Vagina (tissue), 2 donors: ENCODE results near the gene BARX2. TPM values are rescaled to one million over a fixed set of nuclear protein-coding genes. Genes with fewer than 3 reads are reported as not detected.

ENCODE experiments used
- DNase-seq, 2 donors: peaks; one replicate each; pipeline ENCODE4 v3.0.0-alpha.2; 2017; ENCODE audit errors: extremely low spot score in 2 of 2
- H3K27ac ChIP-seq: fragments of 200-600 bp; sonication (generic); one replicate; pipeline ENCODE4 v1.5.1; 2019
- H3K27me3 ChIP-seq: fragments of 200-600 bp; sonication (generic); one replicate; pipeline ENCODE4 v1.5.1; 2019
- H3K36me3 ChIP-seq, 2 donors: fragments of 200-600 bp; sonication (generic); one replicate each; pipeline ENCODE4 v1.5.1; 2017 to 2019
- H3K4me1 ChIP-seq: fragments of 200-600 bp; sonication (generic); one replicate; pipeline ENCODE4 v1.5.1; 2019
- H3K4me3 ChIP-seq, 2 donors: fragments of 200-600 bp; sonication (generic); 1 replicate in 1 of 2; 2 replicates in 1 of 2; pipeline ENCODE4 v1.5.1; 2016 to 2019
- H3K9me3 ChIP-seq: fragments of 200-600 bp; sonication (generic); one replicate; pipeline ENCODE4 v1.5.1; 2019
- POLR2A ChIP-seq, 2 donors: fragments of 450-650 bp; IDR thresholded peaks; one replicate each; pipeline ENCODE4 v1.6.1; 2017; ENCODE audit warnings: antibody characterized with exemption in 2 of 2, mild to moderate bottlenecking in 2 of 2, moderate library complexity in 2 of 2
- POLR2AphosphoS5 ChIP-seq, 2 donors: sonication (generic); formaldehyde crosslinking; IDR thresholded peaks; one replicate each; pipeline ENCODE4 v1.9.0; 2017; ENCODE audit warnings: antibody characterized with exemption in 2 of 2, mild to moderate bottlenecking in 2 of 2, low read depth in 1 of 2; ENCODE audit not compliant: insufficient read depth in 1 of 2
- intact Hi-C: fragments of 100-400 bp; cut with DNase I; formaldehyde crosslinking; loops from one replicate; pipeline ENCODE4 v1.15.1; 2023
- total RNA-seq: library from RNA; depleted of rRNA; stranded (reverse); fragments of >200 nt; gene quantifications from one replicate; pipeline ENCODE4 v1.2.3, GENCODE V29; 2016
- TF ChIP-seq, protein P1 (sequence below), 3 experiments: fragments of 450-650 bp in 2 of 3; fragments of 200-600 bp in 1 of 3; sonication (generic) in 1 of 3; IDR thresholded peaks; one replicate each; pipeline ENCODE4 v1.5.1; 2017 to 2019; ENCODE audit warnings: antibody characterized with exemption in 3 of 3, mild to moderate bottlenecking in 2 of 3, moderate library complexity in 2 of 3

The BARX2 gene
- total RNA-seq, 1 donor from 2014 or later, result 25.3 TPM

DNA sequence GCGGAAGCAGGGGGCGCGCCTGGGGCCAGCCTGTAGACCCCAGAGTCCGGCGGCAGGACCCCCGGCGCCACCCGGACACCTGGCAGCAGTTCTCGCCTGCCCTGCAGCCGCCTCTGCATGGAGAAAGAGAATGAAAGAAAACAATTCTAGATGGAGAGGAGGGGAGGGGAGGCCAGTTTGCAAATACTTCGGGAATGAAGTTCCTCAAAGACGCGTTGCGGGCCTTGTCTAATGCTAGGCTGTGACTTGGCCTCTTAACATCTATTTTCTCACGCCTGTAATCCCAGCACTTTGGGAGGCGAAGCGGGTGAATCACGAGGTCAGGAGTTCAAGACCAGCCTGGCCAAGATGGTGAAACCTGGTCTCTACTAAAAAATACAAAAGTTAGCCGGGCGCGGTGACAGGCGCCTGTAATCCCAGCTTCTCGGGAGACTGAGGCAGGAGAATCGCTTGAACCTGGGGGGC, 2.1 kb upstream of the BARX2 start:
- DNase-seq, result no peak
- Histone ChIP-seq H3K36me3 (no peaks in the 10 kb centered on the region), H3K4me1 (peaks cover 29% of the 10 kb centered on the region), H3K4me3 (peak overlapping the region; percentile 31 to 50), H3K27me3 (no peaks in the 10 kb centered on the region), H3K9me3 (no peaks in the 10 kb centered on the region), H3K27ac (no peak overlapping the region)
- TF ChIP-seq POLR2A (IDR thresholded peaks at IDR 0.05), result no peak
- TF ChIP-seq, protein P1, sequence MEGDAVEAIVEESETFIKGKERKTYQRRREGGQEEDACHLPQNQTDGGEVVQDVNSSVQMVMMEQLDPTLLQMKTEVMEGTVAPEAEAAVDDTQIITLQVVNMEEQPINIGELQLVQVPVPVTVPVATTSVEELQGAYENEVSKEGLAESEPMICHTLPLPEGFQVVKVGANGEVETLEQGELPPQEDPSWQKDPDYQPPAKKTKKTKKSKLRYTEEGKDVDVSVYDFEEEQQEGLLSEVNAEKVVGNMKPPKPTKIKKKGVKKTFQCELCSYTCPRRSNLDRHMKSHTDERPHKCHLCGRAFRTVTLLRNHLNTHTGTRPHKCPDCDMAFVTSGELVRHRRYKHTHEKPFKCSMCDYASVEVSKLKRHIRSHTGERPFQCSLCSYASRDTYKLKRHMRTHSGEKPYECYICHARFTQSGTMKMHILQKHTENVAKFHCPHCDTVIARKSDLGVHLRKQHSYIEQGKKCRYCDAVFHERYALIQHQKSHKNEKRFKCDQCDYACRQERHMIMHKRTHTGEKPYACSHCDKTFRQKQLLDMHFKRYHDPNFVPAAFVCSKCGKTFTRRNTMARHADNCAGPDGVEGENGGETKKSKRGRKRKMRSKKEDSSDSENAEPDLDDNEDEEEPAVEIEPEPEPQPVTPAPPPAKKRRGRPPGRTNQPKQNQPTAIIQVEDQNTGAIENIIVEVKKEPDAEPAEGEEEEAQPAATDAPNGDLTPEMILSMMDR (IDR thresholded peaks at IDR 0.05), result no peak
- no peak for TF ChIP-seq POLR2AphosphoS5 (IDR thresholded peaks at IDR 0.05; ENCODE audit: insufficient read depth in 1 of 2, low read depth in 1 of 2)
- intact Hi-C loops, result no loop called here

DNA sequence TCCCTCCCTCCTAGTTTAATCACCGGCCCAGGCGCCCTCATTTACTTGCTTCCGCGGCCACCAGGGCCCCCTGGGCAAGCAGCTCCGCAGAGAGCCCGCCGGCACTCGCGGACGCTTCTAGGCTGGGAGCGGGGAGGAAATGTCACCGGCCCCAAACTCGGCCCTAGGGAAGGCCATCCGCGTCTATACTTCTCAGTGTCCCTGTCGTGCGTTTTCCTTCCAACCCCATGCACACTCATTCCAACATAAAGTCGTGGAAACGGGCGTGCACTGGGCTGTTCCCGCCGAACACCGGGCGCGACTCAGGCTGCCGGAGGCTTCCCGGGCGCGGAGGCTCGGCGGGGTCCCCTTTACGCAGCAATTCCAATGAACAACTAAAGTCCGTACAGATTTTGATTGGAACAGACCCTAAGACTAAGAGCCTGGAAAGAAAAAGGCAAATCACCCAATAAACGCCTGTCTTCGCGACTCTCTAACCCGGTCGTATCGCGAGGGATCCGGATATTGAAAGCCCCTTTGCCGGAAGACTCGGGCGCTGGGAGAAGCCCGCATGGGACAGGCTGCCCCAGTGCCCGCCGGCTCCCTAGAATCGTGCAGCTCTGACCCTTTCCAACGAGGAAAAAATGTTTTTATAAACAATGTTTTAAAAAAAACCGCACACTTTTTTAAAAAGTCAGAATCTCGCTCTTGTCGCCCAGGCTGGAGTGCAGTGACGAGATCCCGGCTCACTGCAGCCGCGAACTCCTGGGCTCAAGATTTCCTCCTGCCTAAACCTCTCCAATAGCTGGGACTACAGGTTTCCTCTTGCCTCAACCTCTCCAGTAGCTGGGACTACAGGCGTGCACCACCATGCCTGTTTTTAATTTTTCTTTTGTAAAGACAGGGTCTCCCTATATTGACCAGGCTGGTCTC, 1.3 kb upstream of the BARX2 start:
- Histone ChIP-seq H3K4me1 (peaks cover 29% of the 10 kb centered on the region), H3K27ac (peak overlapping the region; percentile 67), H3K9me3 (no peaks in the 10 kb centered on the region), H3K4me3 (peak overlapping the region; percentile 31 to 50), H3K27me3 (no peaks in the 10 kb centered on the region), H3K36me3 (no peaks in the 10 kb centered on the region)
- no peak for DNase-seq
- TF ChIP-seq POLR2AphosphoS5 (IDR thresholded peaks at IDR 0.05; ENCODE audit: insufficient read depth in 1 of 2, low read depth in 1 of 2) (peak in 1 of 2 donors; percentile 17), POLR2A (IDR thresholded peaks at IDR 0.05) (no peak)
- TF ChIP-seq, protein P1 (IDR thresholded peaks at IDR 0.05), result no peak
- intact Hi-C loops, result no loop called here

DNA sequence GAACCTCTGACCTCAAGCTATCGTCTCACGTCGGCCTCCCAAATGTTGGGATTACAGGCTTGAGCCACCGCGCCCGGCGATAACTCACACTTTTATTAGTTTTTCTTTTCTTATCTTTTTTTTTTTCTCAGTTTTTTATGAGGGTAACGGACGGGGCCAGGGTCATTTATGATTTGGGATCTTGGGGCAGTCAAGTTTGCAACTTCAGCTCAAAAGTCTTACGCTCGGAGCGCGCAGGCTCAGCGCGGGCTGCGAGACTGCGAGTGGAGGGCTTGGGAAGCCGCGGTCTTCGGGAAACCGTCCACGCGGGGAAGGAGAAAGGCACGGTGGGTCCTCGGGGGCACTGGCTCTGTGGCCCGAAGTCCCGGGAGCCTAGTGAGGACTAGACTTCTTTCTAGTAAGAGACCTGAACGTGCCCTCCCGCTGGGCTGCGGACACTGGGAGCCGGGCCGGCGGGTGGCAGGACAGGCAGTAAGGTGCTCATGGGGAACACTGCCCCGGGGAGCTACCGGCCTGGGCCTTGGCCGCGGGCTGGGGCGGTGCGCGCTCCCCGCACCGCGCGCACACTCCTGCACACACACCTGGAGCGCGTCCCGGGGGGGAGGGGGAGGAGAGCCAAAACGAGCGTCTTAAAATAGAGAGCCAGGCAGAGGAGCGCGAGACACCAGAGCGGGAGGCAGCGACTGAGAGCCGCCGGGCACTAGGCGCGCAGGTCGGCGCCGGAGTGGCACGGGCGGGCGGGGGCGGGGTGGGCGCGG, 476 bp upstream of the BARX2 start:
- H3K27me3 ChIP-seq, result no peaks in the 10 kb centered on the region
- H3K36me3 ChIP-seq, result no peaks in the 10 kb centered on the region
- no peaks in the 10 kb centered on the region for H3K9me3 ChIP-seq
- DNase-seq, result no peak
- intact Hi-C loops, result no loop called here
- H3K4me3 ChIP-seq, result peak overlapping the region; percentile 44 to 50
- no peak for TF ChIP-seq POLR2AphosphoS5 (IDR thresholded peaks at IDR 0.05; ENCODE audit: insufficient read depth in 1 of 2, low read depth in 1 of 2)
- no peak for TF ChIP-seq POLR2A (IDR thresholded peaks at IDR 0.05)
- TF ChIP-seq, protein P1 (IDR thresholded peaks at IDR 0.05), result no peak
- H3K4me1 ChIP-seq, result peaks cover 29% of the 10 kb centered on the region
- H3K27ac ChIP-seq, result peak overlapping the region; percentile 67

DNA sequence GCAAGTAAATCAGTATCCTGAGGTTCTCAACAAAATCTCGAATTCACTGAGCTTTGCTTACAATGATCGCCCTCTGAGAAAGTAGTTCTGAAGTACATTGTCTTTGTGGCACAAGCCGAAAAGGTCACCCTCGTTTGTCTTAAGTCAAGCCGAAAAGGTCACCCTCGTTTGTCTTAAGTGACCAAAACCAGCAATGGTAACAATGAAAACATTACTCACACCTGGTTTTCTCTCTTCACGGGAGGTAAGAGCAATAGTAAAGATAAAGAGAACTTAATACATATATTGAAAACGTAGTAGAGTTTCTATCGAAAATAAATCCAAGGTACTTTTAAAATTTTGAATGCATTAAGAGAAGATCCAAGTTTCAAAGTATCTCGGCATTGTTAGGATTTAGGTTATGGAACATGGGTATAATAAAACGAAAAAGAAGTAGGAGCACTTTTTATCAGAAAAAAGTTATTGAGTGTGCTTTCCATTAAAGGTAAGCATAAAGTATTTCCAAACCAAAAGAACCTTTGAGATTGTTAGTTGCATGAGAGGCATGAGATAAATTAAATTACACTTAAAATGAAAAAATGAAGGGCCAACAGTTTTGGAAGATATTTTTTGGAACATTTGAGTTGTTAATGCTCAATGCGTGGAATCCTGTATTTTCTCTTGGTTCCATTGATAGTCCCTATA, 1.2 kb downstream of the BARX2 start:
- no peaks in the 10 kb centered on the region for H3K36me3 ChIP-seq
- H3K27me3 ChIP-seq, result no peaks in the 10 kb centered on the region
- DNase-seq, result no peak
- H3K27ac ChIP-seq, result peak overlapping the region; percentile 52
- TF ChIP-seq, protein P1 (IDR thresholded peaks at IDR 0.05), result no peak
- TF ChIP-seq POLR2AphosphoS5 (IDR thresholded peaks at IDR 0.05; ENCODE audit: insufficient read depth in 1 of 2, low read depth in 1 of 2) (no peak), POLR2A (IDR thresholded peaks at IDR 0.05) (no peak)
- intact Hi-C loops, result no loop called here
- H3K4me3 ChIP-seq, result peak overlapping the region in 1 of 2 donors; percentile 50
- H3K9me3 ChIP-seq, result no peaks in the 10 kb centered on the region
- peaks cover 29% of the 10 kb centered on the region for H3K4me1 ChIP-seq
